ENCODE data around the gene PRKCD. TPM values are rescaled to one million over a fixed set of nuclear protein-coding genes. Genes with fewer than 3 reads are reported as not detected.

The PRKCD gene
- total RNA-seq, 2 experiments from 2014 or later, result 18.1 to 20.1 TPM

DNA sequence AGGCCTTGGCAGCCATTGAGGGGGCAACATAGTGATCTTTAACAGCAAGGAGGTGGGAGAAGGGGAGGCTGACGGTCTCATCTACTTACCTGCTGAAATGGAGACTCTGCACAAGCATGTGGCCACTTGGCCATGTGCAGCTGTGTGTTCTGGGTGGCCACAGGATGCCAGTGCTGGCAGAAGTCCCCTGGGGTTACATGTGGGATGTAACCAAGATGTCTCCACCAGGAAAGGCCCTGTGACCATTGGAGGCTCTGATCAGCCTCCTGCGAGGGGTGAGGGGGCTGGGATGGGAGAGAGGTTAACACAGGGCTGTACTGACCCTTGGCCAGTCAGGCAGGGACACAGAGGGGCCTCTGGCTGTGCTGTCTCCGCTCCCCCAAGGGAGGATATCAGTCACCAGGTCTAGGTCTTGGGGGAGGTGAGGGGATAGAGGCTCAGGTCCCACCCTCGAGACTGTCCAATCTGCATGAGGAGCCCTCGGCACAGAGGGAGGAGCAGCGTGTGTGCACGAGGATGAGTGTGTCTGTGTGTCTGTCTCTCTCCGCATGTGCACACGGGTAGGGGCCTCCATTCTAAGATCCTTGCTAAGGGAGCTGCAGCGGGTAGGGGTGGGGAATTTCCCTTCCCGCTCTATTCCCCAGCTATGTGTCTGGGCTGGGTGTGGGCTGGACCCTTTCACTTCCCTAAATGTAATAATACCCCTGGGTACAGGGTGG, 19.5 kb downstream of the PRKCD start:
- ChIA-PET POLR2A (no interaction called here), CTCF (no interaction called here)
- DNase-seq (peak in 2 of 14 experiments; percentile 52 to 58), ATAC-seq (ENCODE audit: poor library complexity) (no peak)
- TF ChIP-seq, protein P1, sequence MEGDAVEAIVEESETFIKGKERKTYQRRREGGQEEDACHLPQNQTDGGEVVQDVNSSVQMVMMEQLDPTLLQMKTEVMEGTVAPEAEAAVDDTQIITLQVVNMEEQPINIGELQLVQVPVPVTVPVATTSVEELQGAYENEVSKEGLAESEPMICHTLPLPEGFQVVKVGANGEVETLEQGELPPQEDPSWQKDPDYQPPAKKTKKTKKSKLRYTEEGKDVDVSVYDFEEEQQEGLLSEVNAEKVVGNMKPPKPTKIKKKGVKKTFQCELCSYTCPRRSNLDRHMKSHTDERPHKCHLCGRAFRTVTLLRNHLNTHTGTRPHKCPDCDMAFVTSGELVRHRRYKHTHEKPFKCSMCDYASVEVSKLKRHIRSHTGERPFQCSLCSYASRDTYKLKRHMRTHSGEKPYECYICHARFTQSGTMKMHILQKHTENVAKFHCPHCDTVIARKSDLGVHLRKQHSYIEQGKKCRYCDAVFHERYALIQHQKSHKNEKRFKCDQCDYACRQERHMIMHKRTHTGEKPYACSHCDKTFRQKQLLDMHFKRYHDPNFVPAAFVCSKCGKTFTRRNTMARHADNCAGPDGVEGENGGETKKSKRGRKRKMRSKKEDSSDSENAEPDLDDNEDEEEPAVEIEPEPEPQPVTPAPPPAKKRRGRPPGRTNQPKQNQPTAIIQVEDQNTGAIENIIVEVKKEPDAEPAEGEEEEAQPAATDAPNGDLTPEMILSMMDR (IDR thresholded peaks at IDR 0.05), result no peak
- Histone ChIP-seq H3K36me3 (ENCODE audit: insufficient read depth, low read length) (peaks cover 54% of the 10 kb centered on the region), H3K4me3 (ENCODE audit: low read length) (no peak overlapping the region), H3K27ac (ENCODE audit: low read depth in 1 of 2, low read length in 2 of 2) (no peak overlapping the region), H3K4me1 (ENCODE audit: insufficient read depth, low read length) (peaks cover 4% of the 10 kb centered on the region), H3K9me3 (ENCODE audit: control insufficient read depth in 1 of 2, insufficient read depth in 1 of 2, low read length in 2 of 2) (no peaks in the 10 kb centered on the region), H3K27me3 (ENCODE audit: control insufficient read depth in 1 of 2, insufficient read depth in 2 of 2, low read length in 2 of 2) (no peaks in the 10 kb centered on the region)
- H3K27me3 Mint-ChIP-seq, result no peaks in the 10 kb centered on the region
- H3K9me3 Mint-ChIP-seq, result no peaks in the 10 kb centered on the region
- intact Hi-C loops (cut with DNase I, micrococcal nuclease), result no loop called here
- no peaks in the 10 kb centered on the region for H3K4me1 Mint-ChIP-seq (ENCODE audit: low read depth)
- H3K4me3 Mint-ChIP-seq, result no peak overlapping the region
- H3K36me3 Mint-ChIP-seq (ENCODE audit: low read depth), result peaks cover 79% of the 10 kb centered on the region
- no peak overlapping the region for H3K27ac Mint-ChIP-seq

DNA sequence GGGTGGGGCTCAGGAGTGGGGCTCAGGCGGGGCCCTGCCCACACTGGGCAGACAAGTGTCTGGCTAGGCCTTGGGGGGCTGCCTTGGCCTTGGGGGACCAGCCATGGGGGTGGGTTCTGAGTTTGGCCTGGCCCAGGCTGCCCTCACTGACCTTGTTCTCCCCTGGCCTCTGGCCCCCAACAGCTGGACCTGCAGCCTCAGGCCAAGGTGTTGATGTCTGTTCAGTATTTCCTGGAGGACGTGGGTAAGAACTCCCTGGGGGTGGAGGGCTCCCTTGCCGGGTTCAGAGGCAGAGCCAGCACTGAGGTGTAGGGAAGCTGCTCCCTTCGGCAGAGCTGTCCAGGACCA, 20.0 kb downstream of the PRKCD start:
- CTCF ChIA-PET, result no interaction called here
- no peaks in the 10 kb centered on the region for H3K27me3 Mint-ChIP-seq
- no peak for DNase-seq
- Histone ChIP-seq H3K27ac (ENCODE audit: low read depth in 1 of 2, low read length in 2 of 2) (no peak overlapping the region), H3K27me3 (ENCODE audit: control insufficient read depth in 1 of 2, insufficient read depth in 2 of 2, low read length in 2 of 2) (no peaks in the 10 kb centered on the region), H3K36me3 (ENCODE audit: insufficient read depth, low read length) (peaks cover 59% of the 10 kb centered on the region), H3K4me3 (ENCODE audit: low read length) (no peak overlapping the region), H3K9me3 (ENCODE audit: control insufficient read depth in 1 of 2, insufficient read depth in 1 of 2, low read length in 2 of 2) (no peaks in the 10 kb centered on the region), H3K4me1 (ENCODE audit: insufficient read depth, low read length) (peaks cover 4% of the 10 kb centered on the region)
- no peak overlapping the region for H3K4me3 Mint-ChIP-seq
- ATAC-seq (ENCODE audit: poor library complexity), result no peak
- intact Hi-C loops (cut with DNase I, micrococcal nuclease), result no loop called here
- H3K27ac Mint-ChIP-seq, result no peak overlapping the region
- POLR2A ChIA-PET, result no interaction called here
- no peaks in the 10 kb centered on the region for H3K4me1 Mint-ChIP-seq (ENCODE audit: low read depth)
- H3K36me3 Mint-ChIP-seq (ENCODE audit: low read depth), result peaks cover 82% of the 10 kb centered on the region
- TF ChIP-seq, protein P1 (IDR thresholded peaks at IDR 0.05), result no peak
- no peaks in the 10 kb centered on the region for H3K9me3 Mint-ChIP-seq

DNA sequence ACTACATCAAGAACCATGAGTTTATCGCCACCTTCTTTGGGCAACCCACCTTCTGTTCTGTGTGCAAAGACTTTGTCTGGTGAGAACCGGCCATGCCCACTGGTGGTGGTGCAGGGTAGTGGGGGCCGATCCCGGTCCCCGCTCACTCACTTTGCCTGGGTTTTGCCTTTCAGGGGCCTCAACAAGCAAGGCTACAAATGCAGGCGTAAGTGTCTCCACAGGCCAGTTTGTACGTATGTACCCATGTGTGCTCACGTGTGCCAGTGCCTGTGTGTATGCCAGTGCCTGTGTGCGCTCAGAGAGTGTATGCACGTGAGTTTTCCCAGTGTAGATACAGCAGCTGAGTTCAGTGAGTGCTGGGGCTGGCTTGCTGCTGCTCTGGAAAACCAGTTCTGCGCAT, 20.5 kb downstream of the PRKCD start:
- intact Hi-C loops (cut with DNase I, micrococcal nuclease), result no loop called here
- Histone ChIP-seq H3K9me3 (ENCODE audit: control insufficient read depth in 1 of 2, insufficient read depth in 1 of 2, low read length in 2 of 2) (no peaks in the 10 kb centered on the region), H3K27me3 (ENCODE audit: control insufficient read depth in 1 of 2, insufficient read depth in 2 of 2, low read length in 2 of 2) (no peaks in the 10 kb centered on the region), H3K36me3 (ENCODE audit: insufficient read depth, low read length) (peaks cover 64% of the 10 kb centered on the region), H3K4me1 (ENCODE audit: insufficient read depth, low read length) (peaks cover 4% of the 10 kb centered on the region), H3K4me3 (ENCODE audit: low read length) (no peak overlapping the region), H3K27ac (ENCODE audit: low read depth in 1 of 2, low read length in 2 of 2) (no peak overlapping the region)
- H3K4me1 Mint-ChIP-seq (ENCODE audit: low read depth), result no peaks in the 10 kb centered on the region
- H3K36me3 Mint-ChIP-seq (ENCODE audit: low read depth), result peaks cover 86% of the 10 kb centered on the region
- H3K4me3 Mint-ChIP-seq, result no peak overlapping the region
- no peaks in the 10 kb centered on the region for H3K27me3 Mint-ChIP-seq
- POLR2A ChIA-PET, result no interaction called here
- H3K9me3 Mint-ChIP-seq, result no peaks in the 10 kb centered on the region
- H3K27ac Mint-ChIP-seq, result no peak overlapping the region
- CTCF ChIA-PET, result no interaction called here
- TF ChIP-seq, protein P1 (IDR thresholded peaks at IDR 0.05), result no peak
- DNase-seq (no peak), ATAC-seq (ENCODE audit: poor library complexity) (no peak)

Data from CD4-positive, alpha-beta T cell (primary cell).